ENCODE results near the gene CHRNG. TPM values are rescaled to one million over a fixed set of nuclear protein-coding genes. Genes with fewer than 3 reads are reported as not detected.

CHRNG gene
- total and polyA plus RNA-seq, 2 experiments from 2014 or later: not detected

DNA sequence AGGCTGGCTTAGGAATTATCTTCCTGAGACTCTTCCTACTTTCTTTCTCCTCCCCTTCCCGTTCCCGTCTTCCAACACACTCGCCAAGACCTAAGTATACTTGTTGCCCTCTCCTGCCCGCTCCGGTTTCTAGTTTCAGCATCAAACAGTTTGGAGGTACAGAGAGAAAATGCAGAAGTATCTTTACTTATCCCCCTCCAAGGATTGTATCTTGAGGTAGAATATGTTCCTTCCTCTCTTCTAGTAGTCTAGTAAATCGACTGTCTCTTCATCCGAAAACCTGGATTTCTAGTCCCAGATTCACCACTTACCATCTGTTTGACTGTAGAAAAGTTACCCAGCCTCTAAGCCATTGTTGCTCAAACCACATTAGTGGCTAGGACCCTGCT is 11.8 kb downstream of the CHRNG start:
- Histone ChIP-seq H4K20me1 (ENCODE audit: insufficient read depth, poor library complexity, severe bottlenecking) (peaks cover 23% of the 10 kb centered on the region), H3K9me3 (ENCODE audit: low read depth) (no peaks in the 10 kb centered on the region), H2AFZ (peak overlapping the region; percentile 35), H3K79me2 (peaks cover 85% of the 10 kb centered on the region), H3K9me2 (replicated peaks; ENCODE audit: insufficient read depth) (no peaks in the 10 kb centered on the region), H3K27ac (peak overlapping the region; percentile 95), H3K4me1 (ENCODE audit: insufficient read depth) (no peaks in the 10 kb centered on the region), H3K4me2 (peak overlapping the region; percentile 89), H3K27me3 (no peaks in the 10 kb centered on the region), H3K4me3 (peak overlapping the region; percentile 49), H3K36me3 (replicated peaks; ENCODE audit: insufficient read depth, low read depth) (no peaks in the 10 kb centered on the region)
- no peak for TF ChIP-seq EZH2 (IDR thresholded peaks at IDR 0.05; ENCODE audit: borderline replicate concordance)
- TF ChIP-seq, protein P1, sequence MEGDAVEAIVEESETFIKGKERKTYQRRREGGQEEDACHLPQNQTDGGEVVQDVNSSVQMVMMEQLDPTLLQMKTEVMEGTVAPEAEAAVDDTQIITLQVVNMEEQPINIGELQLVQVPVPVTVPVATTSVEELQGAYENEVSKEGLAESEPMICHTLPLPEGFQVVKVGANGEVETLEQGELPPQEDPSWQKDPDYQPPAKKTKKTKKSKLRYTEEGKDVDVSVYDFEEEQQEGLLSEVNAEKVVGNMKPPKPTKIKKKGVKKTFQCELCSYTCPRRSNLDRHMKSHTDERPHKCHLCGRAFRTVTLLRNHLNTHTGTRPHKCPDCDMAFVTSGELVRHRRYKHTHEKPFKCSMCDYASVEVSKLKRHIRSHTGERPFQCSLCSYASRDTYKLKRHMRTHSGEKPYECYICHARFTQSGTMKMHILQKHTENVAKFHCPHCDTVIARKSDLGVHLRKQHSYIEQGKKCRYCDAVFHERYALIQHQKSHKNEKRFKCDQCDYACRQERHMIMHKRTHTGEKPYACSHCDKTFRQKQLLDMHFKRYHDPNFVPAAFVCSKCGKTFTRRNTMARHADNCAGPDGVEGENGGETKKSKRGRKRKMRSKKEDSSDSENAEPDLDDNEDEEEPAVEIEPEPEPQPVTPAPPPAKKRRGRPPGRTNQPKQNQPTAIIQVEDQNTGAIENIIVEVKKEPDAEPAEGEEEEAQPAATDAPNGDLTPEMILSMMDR (IDR thresholded peaks at IDR 0.05; ENCODE audit: poor library complexity): no peak
- no peak for TF ChIP-seq EZH2phosphoT487 (IDR thresholded peaks at IDR 0.05; ENCODE audit: low read depth, severe bottlenecking, unreplicated experiment)
- 18% methylated on average over 7 of the region's 7 CpGs for WGBS (ENCODE audit: low lambda C conversion rate, missing lambda C conversion rate)
- no peak for DNase-seq (ENCODE audit: low spot score)

- no peak for DNase-seq (ENCODE audit: low spot score)
- H3K79me2 ChIP-seq: peaks cover 79% of the 10 kb centered on the region
- no peaks in the 10 kb centered on the region for H3K9me3 ChIP-seq (ENCODE audit: low read depth)
- 88% methylated on average over 4 of the region's 4 CpGs for WGBS (ENCODE audit: low lambda C conversion rate, missing lambda C conversion rate)
- H3K27me3 ChIP-seq: no peaks in the 10 kb centered on the region
- no peaks in the 10 kb centered on the region for H3K9me2 ChIP-seq (replicated peaks; ENCODE audit: insufficient read depth)
- no peaks in the 10 kb centered on the region for H3K36me3 ChIP-seq (replicated peaks; ENCODE audit: insufficient read depth, low read depth)
- H3K4me2 ChIP-seq: peak overlapping the region; percentile 89
- TF ChIP-seq EZH2phosphoT487 (IDR thresholded peaks at IDR 0.05; ENCODE audit: low read depth, severe bottlenecking, unreplicated experiment) (no peak), EZH2 (IDR thresholded peaks at IDR 0.05; ENCODE audit: borderline replicate concordance) (no peak)
- TF ChIP-seq, protein P1 (IDR thresholded peaks at IDR 0.05; ENCODE audit: poor library complexity): no peak
- H3K4me1 ChIP-seq (ENCODE audit: insufficient read depth): no peaks in the 10 kb centered on the region
- no peak overlapping the region for H2AFZ ChIP-seq
- H3K27ac ChIP-seq: no peak overlapping the region
- H4K20me1 ChIP-seq (ENCODE audit: insufficient read depth, poor library complexity, severe bottlenecking): peaks cover 23% of the 10 kb centered on the region
- H3K4me3 ChIP-seq: no peak overlapping the region
Measured at GRCh38 chr2:232551776-232552175, 12.3 kb downstream of the CHRNG start.

GRCh38 chr2:232556426-232556825 is 16.9 kb downstream of the CHRNG start:
- no peak for DNase-seq (ENCODE audit: low spot score)
- no peaks in the 10 kb centered on the region for H3K27me3 ChIP-seq
- no peak overlapping the region for H3K27ac ChIP-seq
- WGBS (ENCODE audit: low lambda C conversion rate, missing lambda C conversion rate): 86% methylated on average over 3 of the region's 3 CpGs
- peaks cover 23% of the 10 kb centered on the region for H4K20me1 ChIP-seq (ENCODE audit: insufficient read depth, poor library complexity, severe bottlenecking)
- no peaks in the 10 kb centered on the region for H3K9me2 ChIP-seq (replicated peaks; ENCODE audit: insufficient read depth)
- H3K79me2 ChIP-seq: peaks cover 45% of the 10 kb centered on the region
- no peaks in the 10 kb centered on the region for H3K4me1 ChIP-seq (ENCODE audit: insufficient read depth)
- no peak overlapping the region for H3K4me2 ChIP-seq
- no peak overlapping the region for H2AFZ ChIP-seq
- no peak overlapping the region for H3K4me3 ChIP-seq
- TF ChIP-seq, protein P1 (IDR thresholded peaks at IDR 0.05; ENCODE audit: poor library complexity): no peak
- TF ChIP-seq EZH2 (IDR thresholded peaks at IDR 0.05; ENCODE audit: borderline replicate concordance) (no peak), EZH2phosphoT487 (IDR thresholded peaks at IDR 0.05; ENCODE audit: low read depth, severe bottlenecking, unreplicated experiment) (no peak)
- no peaks in the 10 kb centered on the region for H3K36me3 ChIP-seq (replicated peaks; ENCODE audit: insufficient read depth, low read depth)
- H3K9me3 ChIP-seq (ENCODE audit: low read depth): no peaks in the 10 kb centered on the region

Measured in hepatocyte (in vitro differentiated cells).